Measurements from ENCODE around the gene ZNF124.
"Not testable (repeated sequence)": the region's sequence is repeated elsewhere in the genome, so short reads cannot be mapped to it uniquely, and the experiment has no call there.

ZNF124 gene

GRCh38 chr1:247146671-247147070 is 25.1 kb downstream of the ZNF124 start:
- TF ChIP-seq, protein P1, sequence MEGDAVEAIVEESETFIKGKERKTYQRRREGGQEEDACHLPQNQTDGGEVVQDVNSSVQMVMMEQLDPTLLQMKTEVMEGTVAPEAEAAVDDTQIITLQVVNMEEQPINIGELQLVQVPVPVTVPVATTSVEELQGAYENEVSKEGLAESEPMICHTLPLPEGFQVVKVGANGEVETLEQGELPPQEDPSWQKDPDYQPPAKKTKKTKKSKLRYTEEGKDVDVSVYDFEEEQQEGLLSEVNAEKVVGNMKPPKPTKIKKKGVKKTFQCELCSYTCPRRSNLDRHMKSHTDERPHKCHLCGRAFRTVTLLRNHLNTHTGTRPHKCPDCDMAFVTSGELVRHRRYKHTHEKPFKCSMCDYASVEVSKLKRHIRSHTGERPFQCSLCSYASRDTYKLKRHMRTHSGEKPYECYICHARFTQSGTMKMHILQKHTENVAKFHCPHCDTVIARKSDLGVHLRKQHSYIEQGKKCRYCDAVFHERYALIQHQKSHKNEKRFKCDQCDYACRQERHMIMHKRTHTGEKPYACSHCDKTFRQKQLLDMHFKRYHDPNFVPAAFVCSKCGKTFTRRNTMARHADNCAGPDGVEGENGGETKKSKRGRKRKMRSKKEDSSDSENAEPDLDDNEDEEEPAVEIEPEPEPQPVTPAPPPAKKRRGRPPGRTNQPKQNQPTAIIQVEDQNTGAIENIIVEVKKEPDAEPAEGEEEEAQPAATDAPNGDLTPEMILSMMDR (conservative IDR thresholded peaks at IDR 0.05; ENCODE audit: low read depth, low read length): peak; percentile 51
- DNase-seq (ENCODE audit: low read depth): peak; percentile 5
- H3K4me3 ChIP-seq (ENCODE audit: low read depth, low read length): no peak overlapping the region

- H3K4me3 ChIP-seq (ENCODE audit: low read depth, low read length): no peak overlapping the region
- TF ChIP-seq, protein P1 (conservative IDR thresholded peaks at IDR 0.05; ENCODE audit: low read depth, low read length): no peak
- no peak for DNase-seq (ENCODE audit: low read depth)
These were observed 26.5 kb downstream of the ZNF124 start for GRCh38 chr1:247145279-247145678.

GRCh38 chr1:247139557-247139956 is 32.3 kb downstream of the ZNF124 start:
- H3K4me3 ChIP-seq (ENCODE audit: low read depth, low read length); DNase-seq (ENCODE audit: low read depth): not testable (repeated sequence)

- TF ChIP-seq, protein P1 (conservative IDR thresholded peaks at IDR 0.05; ENCODE audit: low read depth, low read length): no peak
- H3K4me3 ChIP-seq (ENCODE audit: low read depth, low read length): no peak overlapping the region
- DNase-seq (ENCODE audit: low read depth): no peak
These were observed 40.6 kb downstream of the ZNF124 start for GRCh38 chr1:247131236-247131635.

DNA sequence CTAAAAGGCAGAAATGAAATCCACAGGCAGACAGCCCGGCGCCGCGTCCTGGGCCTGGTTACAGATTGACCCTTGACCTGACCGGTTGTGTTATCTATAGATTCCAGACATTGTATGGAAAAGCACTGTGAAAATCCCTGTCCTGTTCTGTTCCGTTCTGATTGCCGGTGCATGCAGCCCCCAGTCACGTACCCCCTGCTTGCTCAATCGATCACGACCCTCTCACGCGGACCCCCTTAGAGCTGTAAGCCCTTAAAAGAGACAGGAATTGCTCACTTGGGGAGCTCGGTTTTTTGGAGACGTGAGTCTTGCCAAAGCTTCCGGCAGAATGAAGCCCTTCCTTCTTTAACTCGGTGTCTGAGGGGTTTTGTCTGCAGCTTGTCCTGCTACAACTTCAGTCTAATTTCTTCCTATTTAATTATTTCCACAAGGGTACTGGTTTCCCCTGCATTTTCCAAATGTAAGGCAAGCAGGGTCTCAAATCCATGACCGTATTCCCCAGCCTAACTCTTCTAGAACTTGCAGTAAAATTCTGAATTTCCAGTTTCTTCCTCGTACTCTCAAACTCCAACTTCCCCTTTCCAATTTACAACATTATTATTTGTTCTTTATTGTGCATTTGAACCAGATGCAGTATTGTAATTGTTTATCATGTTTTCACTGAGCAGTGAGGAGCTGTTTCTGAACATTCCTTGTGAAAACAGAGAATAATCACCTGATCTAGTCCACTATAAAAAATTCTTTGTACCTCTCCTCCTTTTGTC is 44.1 kb downstream of the ZNF124 start:
- DNase-seq (ENCODE audit: low read depth): not testable (repeated sequence)
- peak overlapping the region; percentile 24 for H3K4me3 ChIP-seq (ENCODE audit: low read depth, low read length)

- not testable (repeated sequence) for DNase-seq (ENCODE audit: low read depth); H3K4me3 ChIP-seq (ENCODE audit: low read depth, low read length)
These were observed 45.2 kb downstream of the ZNF124 start for GRCh38 chr1:247126601-247127000.

GRCh38 chr1:247126166-247126565 is 45.7 kb downstream of the ZNF124 start:
- not testable (repeated sequence) for DNase-seq (ENCODE audit: low read depth); H3K4me3 ChIP-seq (ENCODE audit: low read depth, low read length)

DNA sequence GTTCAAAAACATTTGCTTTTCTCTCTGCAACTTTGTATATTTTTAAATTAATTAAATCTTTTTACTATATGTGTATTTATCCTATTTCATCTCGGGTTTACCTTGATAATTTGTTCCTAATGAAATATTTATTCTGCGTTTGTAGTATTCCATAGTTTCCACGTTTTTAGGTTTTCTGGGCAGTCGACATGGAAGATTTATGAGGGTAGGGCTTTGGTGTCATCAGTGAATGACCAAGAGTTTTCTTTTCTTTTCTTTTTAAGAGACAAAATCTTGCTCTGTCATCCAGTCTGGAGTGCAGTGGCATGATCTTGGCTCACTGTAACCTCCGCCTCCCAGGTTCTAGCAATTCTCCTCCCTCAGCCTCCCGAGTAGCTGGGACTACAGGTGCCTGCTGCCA is 50.4 kb downstream of the ZNF124 start:
- TF ChIP-seq, protein P1 (conservative IDR thresholded peaks at IDR 0.05; ENCODE audit: low read depth, low read length): no peak
- DNase-seq (ENCODE audit: low read depth): no peak
- no peak overlapping the region for H3K4me3 ChIP-seq (ENCODE audit: low read depth, low read length)

GRCh38 chr1:247120408-247120668 is 51.5 kb downstream of the ZNF124 start:
- DNase-seq (ENCODE audit: low read depth): not testable (repeated sequence)

More at GRCh38 chr1:247120408-247120668, 51.5 kb downstream of the ZNF124 start:
- H3K4me3 ChIP-seq (ENCODE audit: low read depth, low read length): not testable (repeated sequence)
